OCI-LY1 (cell line): ENCODE measurements around the gene SLC2A11.

ENCODE experiments used
- CTCF ChIP-seq: fragments of 200-600 bp; sonication (generic), shearing (Covaris generic); IDR thresholded peaks from 2 replicates; pipeline ENCODE4 v1.5.1; 2017; ENCODE audit warnings: mild to moderate bottlenecking, antibody characterized with exemption, low read length, moderate library complexity, mixed read lengths
- EZH2 ChIP-seq: fragments of 200-600 bp; sonication (generic), shearing (Covaris generic); IDR thresholded peaks from 2 replicates; pipeline ENCODE4 v1.8.0; 2017; ENCODE audit warnings: borderline replicate concordance, mixed run types, mild to moderate bottlenecking, antibody characterized with exemption, low read length, moderate library complexity, mixed read lengths

- TF ChIP-seq CTCF (no peak), EZH2 (no peak)
These were observed 45.3 kb upstream of the SLC2A11 start for GRCh38 chr22:23812378-23812777.
